ENCODE measurements around the gene TXNL4A. TPM values are rescaled to one million over a fixed set of nuclear protein-coding genes. Genes with fewer than 3 reads are reported as not detected.

TXNL4A gene
- total RNA-seq, 1 experiment from 2014 or later, result 416 TPM

DNA sequence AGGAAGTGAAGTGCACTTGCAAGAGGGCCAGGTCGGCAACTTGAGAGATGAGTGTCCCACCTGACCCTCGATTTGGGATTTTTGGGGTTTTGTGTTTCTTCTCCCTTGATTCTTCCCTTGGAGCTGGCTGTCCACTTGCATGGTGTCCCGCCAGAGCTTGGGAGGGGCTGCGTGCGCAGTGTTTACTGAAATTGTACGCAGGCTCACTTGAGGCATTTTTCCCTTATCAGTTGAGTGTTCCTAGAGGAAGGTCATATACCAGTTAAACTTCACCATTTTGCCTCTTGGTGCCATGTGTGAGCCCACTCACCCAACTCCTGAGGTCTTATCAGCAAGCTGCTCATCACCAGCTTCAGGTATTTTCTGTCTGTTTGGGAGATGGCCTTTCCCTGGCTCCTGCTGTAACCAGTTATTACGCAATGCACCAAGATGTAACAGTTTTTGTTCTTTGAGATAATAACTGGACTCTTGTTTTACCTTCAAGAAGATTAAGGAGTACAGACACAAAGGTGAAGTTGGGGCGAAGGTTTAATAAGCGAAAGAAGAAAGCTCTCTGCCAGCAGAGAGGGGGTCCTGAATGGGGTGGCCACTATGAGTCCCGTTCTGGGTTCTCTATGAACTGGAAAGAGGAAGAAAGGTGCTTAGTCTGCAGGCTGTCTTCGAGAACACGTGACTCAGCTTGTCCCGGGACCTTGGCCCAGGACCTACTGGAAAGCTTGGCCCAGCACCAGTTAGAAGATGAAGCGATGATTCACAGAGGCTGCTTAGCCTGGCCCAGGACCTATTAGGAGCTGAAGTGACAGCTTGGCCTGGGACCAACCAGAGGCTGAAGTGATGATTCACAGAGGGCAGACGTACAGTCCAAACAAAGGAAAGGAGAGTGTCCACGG, 21.5 kb upstream of the TXNL4A start:
- H3K9me3 ChIP-seq (ENCODE audit: control insufficient read depth, insufficient read depth, low read depth, low read length), result no peaks in the 10 kb centered on the region
- intact Hi-C loops (cut with micrococcal nuclease; ENCODE audit: unreplicated experiment), result no loop called here
- 0 out of 2 replicates have a peak overlapping the region, but pooled peaks have one; percentile 12 for H3K27ac ChIP-seq (ENCODE audit: low read length)
- no TSS peak for BruUV-seq (replicated peaks)
- no peaks in the 10 kb centered on the region for H3K27me3 ChIP-seq (ENCODE audit: control insufficient read depth, insufficient read depth, low read length)
- H3K4me3 ChIP-seq (ENCODE audit: low read depth in 2 of 2, low read length in 2 of 2), result no peak overlapping the region
- ChIA-PET POLR2A (no interaction called here), CTCF (interaction anchor here (0.6 kb wide), 1 partner anchor 17 kb away, joined by 7 read pairs; no protein-coding TSS in a partner anchor)
- H3K36me3 ChIP-seq (ENCODE audit: control insufficient read depth, insufficient read depth, low read length), result no peaks in the 10 kb centered on the region
- H3K4me1 ChIP-seq (ENCODE audit: control insufficient read depth, insufficient read depth, low read length), result peaks cover 6% of the 10 kb centered on the region; the same call in 1 of the 2 replicates
- ATAC-seq, result peak; percentile 94
- TF ChIP-seq TCF7L2 (IDR thresholded peaks at IDR 0.05; ENCODE audit: low read depth, low read length) (no peak), POLR2AphosphoS5 (IDR thresholded peaks at IDR 0.05; ENCODE audit: low read depth, low read length) (no peak), SIN3A (IDR thresholded peaks at IDR 0.05; ENCODE audit: borderline replicate concordance, insufficient read depth, low read depth, low read length) (no peak), REST (IDR thresholded peaks at IDR 0.05; ENCODE audit: insufficient read depth in 1 of 2, low read depth in 2 of 2, low read length in 1 of 2) (no peak)
- TF ChIP-seq, protein P1, sequence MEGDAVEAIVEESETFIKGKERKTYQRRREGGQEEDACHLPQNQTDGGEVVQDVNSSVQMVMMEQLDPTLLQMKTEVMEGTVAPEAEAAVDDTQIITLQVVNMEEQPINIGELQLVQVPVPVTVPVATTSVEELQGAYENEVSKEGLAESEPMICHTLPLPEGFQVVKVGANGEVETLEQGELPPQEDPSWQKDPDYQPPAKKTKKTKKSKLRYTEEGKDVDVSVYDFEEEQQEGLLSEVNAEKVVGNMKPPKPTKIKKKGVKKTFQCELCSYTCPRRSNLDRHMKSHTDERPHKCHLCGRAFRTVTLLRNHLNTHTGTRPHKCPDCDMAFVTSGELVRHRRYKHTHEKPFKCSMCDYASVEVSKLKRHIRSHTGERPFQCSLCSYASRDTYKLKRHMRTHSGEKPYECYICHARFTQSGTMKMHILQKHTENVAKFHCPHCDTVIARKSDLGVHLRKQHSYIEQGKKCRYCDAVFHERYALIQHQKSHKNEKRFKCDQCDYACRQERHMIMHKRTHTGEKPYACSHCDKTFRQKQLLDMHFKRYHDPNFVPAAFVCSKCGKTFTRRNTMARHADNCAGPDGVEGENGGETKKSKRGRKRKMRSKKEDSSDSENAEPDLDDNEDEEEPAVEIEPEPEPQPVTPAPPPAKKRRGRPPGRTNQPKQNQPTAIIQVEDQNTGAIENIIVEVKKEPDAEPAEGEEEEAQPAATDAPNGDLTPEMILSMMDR (IDR thresholded peaks at IDR 0.05), result no peak
- DNase-seq (ENCODE audit: low read depth, low spot score), result peak; percentile 85
- in situ Hi-C loops (cut with HindIII; ENCODE audit: low pct_unique_long_range_greater_than_20kb, low sequenced_read_pairs), result no loop called here

DNA sequence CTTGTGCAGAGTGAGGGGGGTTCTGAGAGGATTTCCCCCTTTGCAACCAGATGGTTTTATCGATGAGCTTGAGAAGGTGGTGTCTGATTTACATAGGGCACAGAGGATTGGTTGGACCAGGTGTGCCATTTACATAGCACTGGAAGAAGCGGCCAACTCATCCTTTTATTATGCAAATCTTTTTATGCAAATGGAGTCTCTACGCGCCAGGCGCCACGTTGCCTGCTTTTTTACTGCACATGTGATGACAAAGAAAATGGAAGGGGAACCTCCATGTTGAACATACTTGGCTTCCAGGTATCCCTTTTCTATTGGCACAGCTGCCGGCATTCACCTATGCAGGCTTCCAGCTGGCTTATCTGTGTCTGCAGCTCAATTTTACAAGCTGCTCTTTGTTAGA, 18.4 kb upstream of the TXNL4A start:
- H3K27me3 ChIP-seq (ENCODE audit: control insufficient read depth, insufficient read depth, low read length), result no peaks in the 10 kb centered on the region
- ChIA-PET CTCF (interaction anchor here (0.7 kb wide), 1 partner anchor 71 kb away, joined by 3 read pairs; no protein-coding TSS in a partner anchor), POLR2A (no interaction called here)
- H3K36me3 ChIP-seq (ENCODE audit: control insufficient read depth, insufficient read depth, low read length), result no peaks in the 10 kb centered on the region
- no peaks in the 10 kb centered on the region for H3K9me3 ChIP-seq (ENCODE audit: control insufficient read depth, insufficient read depth, low read depth, low read length)
- H3K27ac ChIP-seq (ENCODE audit: low read length), result no peak overlapping the region
- TF ChIP-seq TCF7L2 (IDR thresholded peaks at IDR 0.05; ENCODE audit: low read depth, low read length) (no peak), POLR2AphosphoS5 (IDR thresholded peaks at IDR 0.05; ENCODE audit: low read depth, low read length) (no peak), SIN3A (IDR thresholded peaks at IDR 0.05; ENCODE audit: borderline replicate concordance, insufficient read depth, low read depth, low read length) (no peak), REST (IDR thresholded peaks at IDR 0.05; ENCODE audit: insufficient read depth in 1 of 2, low read depth in 2 of 2, low read length in 1 of 2) (no peak)
- TF ChIP-seq, protein P1 (IDR thresholded peaks at IDR 0.05), result no peak
- no peak for ATAC-seq
- peaks cover 6% of the 10 kb centered on the region; the same call in 1 of the 2 replicates for H3K4me1 ChIP-seq (ENCODE audit: control insufficient read depth, insufficient read depth, low read length)
- in situ Hi-C loops (cut with HindIII; ENCODE audit: low pct_unique_long_range_greater_than_20kb, low sequenced_read_pairs), result no loop called here
- no peak for DNase-seq (ENCODE audit: low read depth, low spot score)
- H3K4me3 ChIP-seq (ENCODE audit: low read depth in 2 of 2, low read length in 2 of 2), result no peak overlapping the region
- no TSS peak for BruUV-seq (replicated peaks)
- intact Hi-C loops (cut with micrococcal nuclease; ENCODE audit: unreplicated experiment), result no loop called here
